Loucy (cell line): Measurements from ENCODE around the gene NMU.
"Not testable (repeated sequence)": the region's sequence is repeated elsewhere in the genome, so short reads cannot be mapped to it uniquely, and the experiment has no call there.

Source experiments
- H2AFZ ChIP-seq: fragments of 200-600 bp; sonication (generic); 2 replicates; pipeline ENCODE4 v1.6.0; 2016; ENCODE audit warnings: antibody characterized with exemption, mild to moderate bottlenecking, low read length, moderate library complexity
- H3F3A ChIP-seq: fragments of 200-600 bp; 2 replicates; pipeline ENCODE4 v1.6.0; 2016; ENCODE audit warnings: antibody characterized with exemption, low read depth, mild to moderate bottlenecking
- H3K27me3 ChIP-seq: fragments of 200-600 bp; sonication (generic); 2 replicates; pipeline ENCODE4 v1.6.1; 2014; ENCODE audit warnings: low read length, mild to moderate bottlenecking; ENCODE audit not compliant: insufficient read depth, poor library complexity, severe bottlenecking
- H3K36me3 ChIP-seq: fragments of 200-600 bp; sonication (generic); 2 replicates; pipeline ENCODE4 v1.6.1; 2016; ENCODE audit warnings: low read length; ENCODE audit not compliant: insufficient read depth
- H3K4me1 ChIP-seq: fragments of 200-600 bp; sonication (generic); 2 replicates; pipeline ENCODE4 v1.5.1; 2014; ENCODE audit warnings: low read length, mild to moderate bottlenecking; ENCODE audit not compliant: insufficient read depth, poor library complexity, severe bottlenecking
- H3K4me2 ChIP-seq: fragments of 200-600 bp; sonication (generic); 2 replicates; pipeline ENCODE4 v1.6.0; 2014; ENCODE audit warnings: antibody characterized with exemption, low read length, low read depth, mild to moderate bottlenecking; ENCODE audit not compliant: poor library complexity, severe bottlenecking
- H3K4me3 ChIP-seq: fragments of 200-600 bp; sonication (generic); 2 replicates; pipeline ENCODE4 v1.5.1; 2014; ENCODE audit warnings: low read length, mild to moderate bottlenecking, mixed read lengths; ENCODE audit not compliant: poor library complexity, severe bottlenecking
- H3K79me2 ChIP-seq: fragments of 200-600 bp; sonication (generic); 2 replicates; pipeline ENCODE4 v1.6.1; 2014; ENCODE audit warnings: low read length; ENCODE audit not compliant: insufficient read depth
- H3K9ac ChIP-seq: fragments of 200-600 bp; sonication (generic); 2 replicates; pipeline ENCODE4 v1.6.0; 2014; ENCODE audit warnings: mild to moderate bottlenecking, low read depth, low read length, moderate library complexity; ENCODE audit not compliant: poor library complexity, severe bottlenecking
- H3K9me2 ChIP-seq: fragments of 200-600 bp; sonication (generic); replicated peaks from 2 replicates; pipeline ENCODE4 v1.6.1; 2016; ENCODE audit warnings: low read depth, low read length, mixed read lengths
- H3K9me3 ChIP-seq: fragments of 200-600 bp; sonication (generic); 2 replicates; pipeline ENCODE4 v1.6.1; 2014; ENCODE audit warnings: mild to moderate bottlenecking, antibody characterized with exemption, low read length, low read depth; ENCODE audit not compliant: insufficient read depth
- H4K20me1 ChIP-seq: fragments of 200-600 bp; sonication (generic); 2 replicates; pipeline ENCODE4 v1.6.0; 2014; ENCODE audit warnings: antibody characterized with exemption, low read length, mild to moderate bottlenecking; ENCODE audit not compliant: insufficient read depth, poor library complexity, severe bottlenecking
- CTCF ChIP-seq: fragments of 200-600 bp; sonication (generic); conservative IDR thresholded peaks from 2 replicates; pipeline ENCODE4 v1.5.1; 2014; ENCODE audit warnings: mild to moderate bottlenecking, antibody characterized with exemption, low read length
- EZH2phosphoT487 ChIP-seq: fragments of 200-600 bp; IDR thresholded peaks from 2 replicates; pipeline ENCODE4 v1.6.1; 2018; ENCODE audit warnings: antibody characterized with exemption, mild to moderate bottlenecking, moderate library complexity, borderline replicate concordance

Gene NMU

DNA sequence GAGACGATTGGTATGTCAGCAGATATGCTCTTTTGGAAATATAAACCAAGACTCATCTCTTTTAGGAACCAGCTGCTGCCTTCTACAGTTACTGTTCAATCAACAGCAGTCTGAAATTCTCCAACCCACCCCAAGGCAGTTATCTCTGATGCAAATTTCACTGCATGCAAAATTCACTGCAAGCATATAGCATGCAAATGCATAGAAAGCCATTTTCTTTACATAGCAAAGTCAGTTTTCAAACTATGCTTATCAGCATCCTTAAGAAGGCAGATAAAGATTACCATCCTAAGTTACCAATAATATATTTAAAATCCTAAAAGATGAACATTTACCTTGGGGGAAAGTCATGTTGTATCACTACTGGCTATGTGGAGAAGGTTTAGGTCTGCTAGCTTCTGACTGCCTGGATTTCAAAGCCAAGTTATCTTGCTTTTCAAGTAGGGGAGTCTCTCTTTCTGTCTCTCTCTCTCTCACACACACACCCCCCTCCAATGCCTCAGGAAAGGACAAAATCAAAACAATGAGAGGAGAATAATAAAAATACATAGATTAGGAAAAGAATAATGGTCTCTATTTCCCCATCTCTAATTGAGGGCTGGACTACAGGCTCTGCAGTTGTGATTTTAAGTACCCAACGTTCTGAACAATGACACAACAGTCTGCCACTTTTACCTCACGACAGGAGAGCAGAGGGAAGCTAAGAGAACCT, 1.5 kb downstream of the NMU start:
- Histone ChIP-seq H2AFZ (no peak overlapping the region), H3K4me2 (no peak overlapping the region), H3K4me3 (no peak overlapping the region), H3K36me3 (no peaks in the 10 kb centered on the region), H3K27me3 (no peaks in the 10 kb centered on the region), H3K9me2 (no peaks in the 10 kb centered on the region), H3K9me3 (no peaks in the 10 kb centered on the region), H4K20me1 (no peaks in the 10 kb centered on the region), H3F3A (no peaks in the 10 kb centered on the region), H3K9ac (no peak overlapping the region), H3K79me2 (no peaks in the 10 kb centered on the region), H3K4me1 (no peaks in the 10 kb centered on the region)
- no peak for TF ChIP-seq CTCF
- TF ChIP-seq EZH2phosphoT487 = no peak

DNA sequence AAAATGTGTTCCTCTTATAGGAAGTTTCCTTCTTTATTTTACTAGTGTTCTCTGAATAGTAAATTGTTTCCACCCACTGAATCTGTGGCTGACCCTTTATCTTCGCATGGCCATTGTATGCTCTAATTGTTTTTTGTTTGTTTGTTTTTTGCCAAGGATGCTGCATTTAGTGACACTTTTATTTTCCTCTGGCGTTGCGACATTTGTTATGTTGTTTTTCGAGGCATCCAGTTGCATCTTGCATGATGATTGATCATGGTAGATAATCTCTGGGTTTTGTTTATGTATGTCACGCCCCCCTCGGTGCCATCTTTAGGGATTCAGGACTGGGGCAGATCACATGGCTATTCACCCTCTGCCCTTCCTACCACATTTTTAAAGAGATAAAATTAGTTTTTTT, 2.2 kb downstream of the NMU start:
- H3K27me3 ChIP-seq = no peaks in the 10 kb centered on the region
- H3K4me1 ChIP-seq = no peaks in the 10 kb centered on the region
- TF ChIP-seq EZH2phosphoT487 (no peak), CTCF (no peak)
- H3K9me2 ChIP-seq = no peaks in the 10 kb centered on the region
- H3K9ac ChIP-seq = no peak overlapping the region
- no peak overlapping the region for H2AFZ ChIP-seq
- H3K4me3 ChIP-seq = no peak overlapping the region
- no peaks in the 10 kb centered on the region for H3K79me2 ChIP-seq
- no peak overlapping the region for H3K4me2 ChIP-seq
- H3F3A ChIP-seq = no peaks in the 10 kb centered on the region
- H3K9me3 ChIP-seq = no peaks in the 10 kb centered on the region
- H4K20me1 ChIP-seq = no peaks in the 10 kb centered on the region
- H3K36me3 ChIP-seq = no peaks in the 10 kb centered on the region

DNA sequence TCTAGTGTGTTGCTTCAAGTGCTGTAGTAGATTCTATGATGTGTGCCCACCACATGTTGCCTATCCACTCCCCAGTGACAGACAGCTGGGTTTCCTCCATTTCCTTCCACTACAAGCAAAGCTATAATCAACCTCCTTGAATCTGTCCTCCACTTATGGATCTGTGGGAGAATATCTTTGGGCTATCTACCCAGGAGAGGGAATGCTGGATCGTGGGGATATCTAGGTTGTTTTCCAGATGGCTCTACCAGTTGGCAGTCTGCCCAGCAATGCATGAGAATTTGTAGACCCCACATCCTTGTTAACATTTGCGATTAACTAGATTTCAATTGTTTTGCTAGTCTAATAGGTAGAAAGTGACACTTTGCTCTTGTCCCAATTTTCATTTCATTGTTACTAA, 10.3 kb downstream of the NMU start:
- Histone ChIP-seq H3F3A (no peaks in the 10 kb centered on the region), H3K9me3 (no peaks in the 10 kb centered on the region), H3K4me1 (no peaks in the 10 kb centered on the region), H3K27me3 (no peaks in the 10 kb centered on the region), H3K4me2 (no peak overlapping the region), H2AFZ (no peak overlapping the region), H3K79me2 (no peaks in the 10 kb centered on the region), H4K20me1 (no peaks in the 10 kb centered on the region), H3K9ac (no peak overlapping the region), H3K9me2 (no peaks in the 10 kb centered on the region), H3K36me3 (no peaks in the 10 kb centered on the region), H3K4me3 (no peak overlapping the region)
- TF ChIP-seq CTCF (no peak), EZH2phosphoT487 (no peak)

GRCh38 chr4:55624063-55624462, 12.0 kb downstream of the NMU start:
- H3K27me3 ChIP-seq, H4K20me1 ChIP-seq, H3K36me3 ChIP-seq, H3K4me2 ChIP-seq, H3K4me1 ChIP-seq, H3K9me2 ChIP-seq, H3K4me3 ChIP-seq, H3K9me3 ChIP-seq, H3K79me2 ChIP-seq, H3F3A ChIP-seq, H3K9ac ChIP-seq, H2AFZ ChIP-seq: not testable (repeated sequence)
